Measurements from ENCODE around the gene EIF5A.

DNA sequence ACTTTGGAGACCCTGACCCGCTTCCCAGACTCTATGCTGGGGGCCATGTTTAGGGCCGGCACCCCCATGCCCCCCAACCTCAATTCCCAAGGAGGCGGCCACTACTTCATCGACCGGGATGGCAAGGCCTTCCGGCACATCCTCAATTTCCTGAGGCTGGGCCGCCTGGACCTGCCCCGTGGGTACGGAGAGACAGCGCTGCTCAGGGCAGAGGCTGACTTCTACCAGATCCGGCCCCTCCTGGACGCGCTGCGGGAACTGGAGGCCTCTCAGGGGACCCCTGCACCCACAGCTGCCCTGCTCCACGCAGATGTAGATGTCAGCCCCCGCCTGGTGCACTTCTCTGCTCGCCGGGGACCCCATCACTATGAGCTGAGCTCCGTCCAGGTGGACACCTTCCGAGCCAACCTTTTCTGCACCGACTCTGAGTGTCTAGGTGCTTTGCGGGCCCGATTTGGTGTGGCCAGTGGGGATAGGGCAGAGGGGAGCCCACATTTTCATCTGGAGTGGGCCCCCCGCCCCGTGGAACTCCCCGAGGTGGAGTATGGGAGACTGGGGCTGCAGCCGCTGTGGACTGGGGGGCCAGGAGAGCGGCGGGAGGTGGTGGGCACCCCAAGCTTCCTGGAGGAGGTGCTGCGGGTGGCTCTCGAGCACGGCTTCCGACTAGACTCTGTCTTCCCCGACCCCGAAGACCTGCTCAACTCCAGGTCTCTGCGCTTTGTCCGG is 45.6 kb downstream of the EIF5A start:
- TF ChIP-seq, protein P1, sequence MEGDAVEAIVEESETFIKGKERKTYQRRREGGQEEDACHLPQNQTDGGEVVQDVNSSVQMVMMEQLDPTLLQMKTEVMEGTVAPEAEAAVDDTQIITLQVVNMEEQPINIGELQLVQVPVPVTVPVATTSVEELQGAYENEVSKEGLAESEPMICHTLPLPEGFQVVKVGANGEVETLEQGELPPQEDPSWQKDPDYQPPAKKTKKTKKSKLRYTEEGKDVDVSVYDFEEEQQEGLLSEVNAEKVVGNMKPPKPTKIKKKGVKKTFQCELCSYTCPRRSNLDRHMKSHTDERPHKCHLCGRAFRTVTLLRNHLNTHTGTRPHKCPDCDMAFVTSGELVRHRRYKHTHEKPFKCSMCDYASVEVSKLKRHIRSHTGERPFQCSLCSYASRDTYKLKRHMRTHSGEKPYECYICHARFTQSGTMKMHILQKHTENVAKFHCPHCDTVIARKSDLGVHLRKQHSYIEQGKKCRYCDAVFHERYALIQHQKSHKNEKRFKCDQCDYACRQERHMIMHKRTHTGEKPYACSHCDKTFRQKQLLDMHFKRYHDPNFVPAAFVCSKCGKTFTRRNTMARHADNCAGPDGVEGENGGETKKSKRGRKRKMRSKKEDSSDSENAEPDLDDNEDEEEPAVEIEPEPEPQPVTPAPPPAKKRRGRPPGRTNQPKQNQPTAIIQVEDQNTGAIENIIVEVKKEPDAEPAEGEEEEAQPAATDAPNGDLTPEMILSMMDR (IDR thresholded peaks at IDR 0.05) = no peak
- TF ChIP-seq POLR2A (IDR thresholded peaks at IDR 0.05) = no peak

Measured in Peyer's patch (tissue), 4 donors.